Stimulated activated CD4-positive, alpha-beta T cell treated with anti-CD3 and anti-CD28 coated beads, TNF-alpha, amount 100 ng/mL, for 4 hours (primary cell): ENCODE measurements around the gene KRT14.
"Not testable (repeated sequence)": the region's sequence is repeated elsewhere in the genome, so short reads cannot be mapped to it uniquely, and the experiment has no call there.

Experiments used
- DNase-seq, 3 experiments: peaks; one replicate each; pipeline ENCODE4 v3.0.0-alpha.2; 2020; ENCODE audit warnings: low read depth in 3 of 3

Gene KRT14

GRCh38 chr17:41606930-41607329 lies 20.2 kb upstream of the KRT14 start:
- DNase-seq: not testable (repeated sequence)

GRCh38 chr17:41602524-41602923 lies 15.8 kb upstream of the KRT14 start:
- no peak for DNase-seq

- no peak for DNase-seq
Measured at GRCh38 chr17:41600318-41600717, 13.6 kb upstream of the KRT14 start.

GRCh38 chr17:41599680-41600079 lies 13.0 kb upstream of the KRT14 start:
- no peak for DNase-seq

GRCh38 chr17:41595585-41595984 lies 8.9 kb upstream of the KRT14 start:
- DNase-seq: no peak

- DNase-seq: no peak
Measured at GRCh38 chr17:41594363-41594915, 7.7 kb upstream of the KRT14 start.

- no peak for DNase-seq
Measured at GRCh38 chr17:41593306-41593981, 6.7 kb upstream of the KRT14 start.

- DNase-seq: no peak
Measured at GRCh38 chr17:41592601-41593305, 6.1 kb upstream of the KRT14 start.

GRCh38 chr17:41589301-41589700 lies 2.6 kb upstream of the KRT14 start:
- no peak for DNase-seq

GRCh38 chr17:41588126-41588810 lies 1.6 kb upstream of the KRT14 start:
- DNase-seq: no peak

- DNase-seq: no peak
Measured at GRCh38 chr17:41585301-41586056, 1.2 kb downstream of the KRT14 start.

GRCh38 chr17:41584331-41584927 lies 2.3 kb downstream of the KRT14 start:
- not testable (repeated sequence) for DNase-seq

GRCh38 chr17:41583137-41584127 lies 3.3 kb downstream of the KRT14 start:
- no peak for DNase-seq

GRCh38 chr17:41582061-41582968 lies 4.4 kb downstream of the KRT14 start:
- not testable (repeated sequence) for DNase-seq

- DNase-seq: no peak
Measured at GRCh38 chr17:41581366-41582060, 5.2 kb downstream of the KRT14 start.

GRCh38 chr17:41580687-41581365 lies 5.9 kb downstream of the KRT14 start:
- DNase-seq: no peak

- no peak for DNase-seq
Measured at GRCh38 chr17:41580244-41580575, 6.5 kb downstream of the KRT14 start.
